Measurements from ENCODE around the gene UIMC1.

UIMC1 gene

GRCh38 chr5:176954050-176954449 is 52.5 kb downstream of the UIMC1 start:
- POLR2A ChIA-PET = no interaction called here

GRCh38 chr5:176952531-176953193 is 53.9 kb downstream of the UIMC1 start:
- TF ChIP-seq, protein P1, sequence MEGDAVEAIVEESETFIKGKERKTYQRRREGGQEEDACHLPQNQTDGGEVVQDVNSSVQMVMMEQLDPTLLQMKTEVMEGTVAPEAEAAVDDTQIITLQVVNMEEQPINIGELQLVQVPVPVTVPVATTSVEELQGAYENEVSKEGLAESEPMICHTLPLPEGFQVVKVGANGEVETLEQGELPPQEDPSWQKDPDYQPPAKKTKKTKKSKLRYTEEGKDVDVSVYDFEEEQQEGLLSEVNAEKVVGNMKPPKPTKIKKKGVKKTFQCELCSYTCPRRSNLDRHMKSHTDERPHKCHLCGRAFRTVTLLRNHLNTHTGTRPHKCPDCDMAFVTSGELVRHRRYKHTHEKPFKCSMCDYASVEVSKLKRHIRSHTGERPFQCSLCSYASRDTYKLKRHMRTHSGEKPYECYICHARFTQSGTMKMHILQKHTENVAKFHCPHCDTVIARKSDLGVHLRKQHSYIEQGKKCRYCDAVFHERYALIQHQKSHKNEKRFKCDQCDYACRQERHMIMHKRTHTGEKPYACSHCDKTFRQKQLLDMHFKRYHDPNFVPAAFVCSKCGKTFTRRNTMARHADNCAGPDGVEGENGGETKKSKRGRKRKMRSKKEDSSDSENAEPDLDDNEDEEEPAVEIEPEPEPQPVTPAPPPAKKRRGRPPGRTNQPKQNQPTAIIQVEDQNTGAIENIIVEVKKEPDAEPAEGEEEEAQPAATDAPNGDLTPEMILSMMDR (IDR thresholded peaks at IDR 0.05; ENCODE audit: control extremely low read depth, extremely low read depth, low read depth, missing control alignments) = no peak
- POLR2A ChIA-PET = interaction anchor here (0.7 kb wide), 1 partner anchor 601 kb away, joined by 3 read pairs; no protein-coding TSS in a partner anchor
- CTCF ChIA-PET = interaction anchor here (1.0 kb wide), 1 partner anchor 21 kb away, joined by 3 read pairs; no protein-coding TSS in a partner anchor
- DNase-seq (ENCODE audit: extremely low spot score) = no peak

More at GRCh38 chr5:176954050-176954449, 52.5 kb downstream of the UIMC1 start:
- CTCF ChIA-PET = interaction anchor here (0.8 kb wide), 1 partner anchor 13 kb away, joined by 3 read pairs; no protein-coding TSS in a partner anchor
- no peak for DNase-seq (ENCODE audit: extremely low spot score)
- TF ChIP-seq, protein P1 (IDR thresholded peaks at IDR 0.05; ENCODE audit: control extremely low read depth, extremely low read depth, low read depth, missing control alignments) = no peak

DNA sequence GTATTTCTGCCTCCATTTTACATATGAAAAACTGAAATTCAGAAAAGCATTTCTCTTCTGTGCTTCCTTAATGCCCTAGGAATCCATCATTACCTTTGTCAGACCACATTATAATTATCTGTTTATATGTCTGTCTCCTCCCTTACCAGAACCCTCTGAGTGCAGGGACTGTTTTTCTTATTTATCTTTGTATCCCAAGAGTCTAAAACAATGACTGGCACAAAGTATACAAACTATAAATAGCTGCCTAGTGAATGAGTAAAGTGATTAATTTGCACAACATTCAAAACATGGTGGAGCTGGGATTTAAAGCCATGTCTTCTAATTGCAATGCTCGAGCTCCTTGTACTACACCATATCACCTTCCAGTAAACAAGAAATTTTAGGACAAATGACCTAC is 58.1 kb downstream of the UIMC1 start:
- no peak for DNase-seq (ENCODE audit: extremely low spot score)
- ChIA-PET CTCF (interaction anchor here (1.2 to 2.9 kb wide), 2 partner anchors 18 to 288 kb away, joined by 3 to 6 read pairs; no protein-coding TSS in a partner anchor), POLR2A (no interaction called here)
- TF ChIP-seq, protein P1 (IDR thresholded peaks at IDR 0.05; ENCODE audit: control extremely low read depth, extremely low read depth, low read depth, missing control alignments) = no peak

DNA sequence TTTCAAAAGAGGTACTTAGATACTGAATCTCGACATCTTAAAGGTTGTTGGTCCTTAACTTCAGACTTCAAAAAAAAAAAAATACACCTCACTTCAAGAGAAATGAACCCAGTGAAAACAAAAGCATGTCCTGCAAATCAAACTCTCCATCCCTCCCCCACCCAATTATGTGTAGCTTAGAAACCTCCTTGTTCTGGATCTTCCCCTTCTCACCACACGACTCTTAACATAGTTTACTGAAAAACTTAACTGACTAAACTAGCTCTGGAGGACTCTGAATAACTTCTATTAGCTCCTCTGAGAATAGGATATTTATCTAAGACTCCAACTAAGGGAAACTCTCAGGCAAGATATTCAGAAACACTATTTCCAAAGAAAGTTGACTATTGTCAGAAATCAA is 58.7 kb downstream of the UIMC1 start:
- POLR2A ChIA-PET = no interaction called here
- TF ChIP-seq, protein P1 (IDR thresholded peaks at IDR 0.05; ENCODE audit: control extremely low read depth, extremely low read depth, low read depth, missing control alignments) = no peak
- CTCF ChIA-PET = interaction anchor here (1.2 to 2.9 kb wide), 2 partner anchors 17 to 287 kb away, joined by 3 to 6 read pairs; no protein-coding TSS in a partner anchor
- no peak for DNase-seq (ENCODE audit: extremely low spot score)

DNA sequence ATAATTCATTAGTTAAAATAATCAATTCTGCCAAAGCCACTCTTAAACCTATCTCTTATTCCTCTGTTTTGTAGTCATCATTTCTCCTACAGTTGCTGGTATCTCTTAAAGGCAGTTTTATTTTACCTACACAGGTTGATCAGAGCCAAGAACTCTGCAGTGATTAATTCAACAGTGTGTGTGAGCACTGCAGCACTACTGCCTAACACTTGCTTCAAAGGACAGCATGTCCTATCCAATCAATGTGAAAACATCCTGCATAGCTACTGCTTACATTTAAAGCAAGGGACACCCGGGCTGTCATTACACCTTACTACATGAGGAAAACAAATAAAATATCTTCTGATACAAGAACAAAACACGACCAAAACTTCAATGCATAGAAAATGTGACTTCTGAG is 62.3 kb downstream of the UIMC1 start:
- ChIA-PET CTCF (interaction anchor here (1.7 to 1.9 kb wide), 2 partner anchors 12 to 284 kb away, joined by 4 to 9 read pairs; no protein-coding TSS in a partner anchor), POLR2A (no interaction called here)

GRCh38 chr5:176943816-176944215 is 62.8 kb downstream of the UIMC1 start:
- ChIA-PET CTCF (interaction anchor here (1.7 to 1.9 kb wide), 3 partner anchors 12 to 283 kb away, joined by 4 to 9 read pairs (median 6); no protein-coding TSS in a partner anchor), POLR2A (no interaction called here)
- DNase-seq (ENCODE audit: extremely low spot score) = no peak
- TF ChIP-seq, protein P1 (IDR thresholded peaks at IDR 0.05; ENCODE audit: control extremely low read depth, extremely low read depth, low read depth, missing control alignments) = no peak

More for the DNA sequence above, 62.3 kb downstream of the UIMC1 start:
- TF ChIP-seq, protein P1 (IDR thresholded peaks at IDR 0.05; ENCODE audit: control extremely low read depth, extremely low read depth, low read depth, missing control alignments) = no peak
- no peak for DNase-seq (ENCODE audit: extremely low spot score)
